ENCODE results near the gene CGA.

- TF ChIP-seq CTCF (IDR thresholded peaks at IDR 0.05) = no peak
- no peak for TF ChIP-seq POLR2A (IDR thresholded peaks at IDR 0.05)
- no peak for TF ChIP-seq POLR2AphosphoS5 (IDR thresholded peaks at IDR 0.05)
- no peak for TF ChIP-seq EP300 (IDR thresholded peaks at IDR 0.05)
These were observed 24.2 kb downstream of the CGA start for GRCh38 chr6:87070741-87071140.
